Measurements from ENCODE around the gene AMN.
"Not testable (repeated sequence)": the region's sequence is repeated elsewhere in the genome, so short reads cannot be mapped to it uniquely, and the experiment has no call there.

AMN gene

GRCh38 chr14:102922490-102923200, at the start of gene AMN:
TSS of gene AMN (plus strand) at chr14:102922663. CDS start at chr14:102922689, 26 bp downstream.
- TF ChIP-seq MAX (IDR thresholded peaks at IDR 0.05; ENCODE audit: low read depth, low read length): no peak
- no peak for TF ChIP-seq POLR2A (IDR thresholded peaks at IDR 0.05; ENCODE audit: extremely low read depth, insufficient read length)
- no peak for TF ChIP-seq CTCF (IDR thresholded peaks at IDR 0.05; ENCODE audit: low read depth, low read length)
- TF ChIP-seq MYC (IDR thresholded peaks at IDR 0.05; ENCODE audit: low read depth, low read length): no peak
- peak; percentile 41 for DNase-seq (ENCODE audit: low read depth)
- H3K4me3 ChIP-seq (ENCODE audit: low read depth, low read length): no peak within 1 kb of the TSS

GRCh38 chr14:102873131-102873530, 49.3 kb upstream of the AMN start:
- H3K4me3 ChIP-seq (ENCODE audit: low read depth, low read length): no peak overlapping the region
- no peak for DNase-seq (ENCODE audit: low read depth)
- TF ChIP-seq MYC (IDR thresholded peaks at IDR 0.05; ENCODE audit: low read depth, low read length): no peak
- TF ChIP-seq CTCF (IDR thresholded peaks at IDR 0.05; ENCODE audit: low read depth, low read length): no peak
- TF ChIP-seq MAX (IDR thresholded peaks at IDR 0.05; ENCODE audit: low read depth, low read length): no peak
- no peak for TF ChIP-seq POLR2A (IDR thresholded peaks at IDR 0.05; ENCODE audit: extremely low read depth, insufficient read length)

GRCh38 chr14:102873546-102874061, 48.9 kb upstream of the AMN start:
- TF ChIP-seq MAX (IDR thresholded peaks at IDR 0.05; ENCODE audit: low read depth, low read length) (no peak), POLR2A (IDR thresholded peaks at IDR 0.05; ENCODE audit: extremely low read depth, insufficient read length) (no peak), MYC (IDR thresholded peaks at IDR 0.05; ENCODE audit: low read depth, low read length) (no peak), CTCF (IDR thresholded peaks at IDR 0.05; ENCODE audit: low read depth, low read length) (no peak)
- no peak overlapping the region for H3K4me3 ChIP-seq (ENCODE audit: low read depth, low read length)
- DNase-seq (ENCODE audit: low read depth): no peak

- H3K4me3 ChIP-seq (ENCODE audit: low read depth, low read length): no peak overlapping the region
- DNase-seq (ENCODE audit: low read depth): no peak
- TF ChIP-seq POLR2A (IDR thresholded peaks at IDR 0.05; ENCODE audit: extremely low read depth, insufficient read length): no peak
- no peak for TF ChIP-seq MAX (IDR thresholded peaks at IDR 0.05; ENCODE audit: low read depth, low read length)
- no peak for TF ChIP-seq MYC (IDR thresholded peaks at IDR 0.05; ENCODE audit: low read depth, low read length)
- TF ChIP-seq CTCF (IDR thresholded peaks at IDR 0.05; ENCODE audit: low read depth, low read length): no peak
These were observed 46.8 kb upstream of the AMN start for GRCh38 chr14:102875652-102876051.

- not testable (repeated sequence) for DNase-seq (ENCODE audit: low read depth)
These were observed 45.0 kb upstream of the AMN start for GRCh38 chr14:102877511-102877910.

GRCh38 chr14:102878174-102878969, 44.1 kb upstream of the AMN start:
- no peak overlapping the region for H3K4me3 ChIP-seq (ENCODE audit: low read depth, low read length)
- TF ChIP-seq CTCF (IDR thresholded peaks at IDR 0.05; ENCODE audit: low read depth, low read length): no peak
- no peak for TF ChIP-seq MYC (IDR thresholded peaks at IDR 0.05; ENCODE audit: low read depth, low read length)
- no peak for TF ChIP-seq MAX (IDR thresholded peaks at IDR 0.05; ENCODE audit: low read depth, low read length)
- TF ChIP-seq POLR2A (IDR thresholded peaks at IDR 0.05; ENCODE audit: extremely low read depth, insufficient read length): no peak
- DNase-seq (ENCODE audit: low read depth): no peak

More at GRCh38 chr14:102877511-102877910, 45.0 kb upstream of the AMN start:
- not testable (repeated sequence) for H3K4me3 ChIP-seq (ENCODE audit: low read depth, low read length)
